HCT116 (cell line): ENCODE data around the gene PHLDB3. TPM values are rescaled to one million over a fixed set of nuclear protein-coding genes. Genes with fewer than 3 reads are reported as not detected.
A peak's percentile ranks its signal among the peaks of the same experiment; 100 is the strongest.

Experiments
- ATAC-seq: fragments of 200-7000 bp; cut with Tn5 transposase; 2 replicates; pipeline ENCODE4 v1.9.1; 2020; ENCODE audit warnings: mild to moderate bottlenecking, moderate library complexity
- BruUV-seq: library from RNA; stranded (reverse); fragments of 400-500 nt; replicated peaks from 2 replicates; lab custom pipeline; 2021; lab: Mats Ljungman, UMichigan
- CTCF ChIA-PET: fragments of 300-600 bp; sonication (Branson Sonifier 250); formaldehyde crosslinking; loops from one replicate; lab custom pipeline; 2021; ENCODE audit warnings: antibody characterized with exemption; lab: Charles Lee
- POLR2A ChIA-PET: fragments of 300-600, 350-600 bp; sonication (Branson Sonifier 250); formaldehyde crosslinking; loops from one replicate; lab custom pipeline; 2021; ENCODE audit warnings: antibody characterized with exemption; lab: Charles Lee
- RAD21 ChIA-PET, 2 experiments: fragments of 300-600 bp; sonication (Branson Sonifier 250); formaldehyde crosslinking; loops; one replicate each; lab custom pipeline; 2023; ENCODE audit warnings: low total read pairs in 2 of 2; ENCODE audit not compliant: uncharacterized antibody in 2 of 2, unreplicated experiment in 2 of 2, low non-redundant PET in 1 of 2; lab: Charles Lee
- DNase-seq: peaks from one replicate; pipeline ENCODE4 v3.0.0-alpha.2; 2010; ENCODE audit warnings: low read depth, low spot score
- H2AFZ ChIP-seq: fragments of 200-600 bp; shearing (Covaris generic), sonication (generic); 2 replicates; pipeline ENCODE4 v1.6.1; 2017; ENCODE audit warnings: low read depth, mixed run types, mixed read lengths, antibody characterized with exemption, low read length; ENCODE audit not compliant: poor library complexity, severe bottlenecking
- H3K27ac ChIP-seq: 2 replicates; pipeline ENCODE4 v1.5.1; 2012; ENCODE audit warnings: low read depth, low read length
- H3K27me3 ChIP-seq: fragments of 200-600 bp; sonication (generic); 2 replicates; pipeline ENCODE4 v1.6.1; 2016; ENCODE audit warnings: mixed run types, low read length, mixed read lengths; ENCODE audit not compliant: insufficient read depth
- H3K36me3 ChIP-seq, 2 experiments: fragments of 200-500 bp in 1 of 2; fragments of 200-600 bp in 1 of 2; sonication (Bioruptor generic) in 1 of 2; sonication (generic) in 1 of 2; 2 replicates each; pipeline versions ENCODE4 v1.5.1 to v1.6.1; 2014 to 2016; ENCODE audit warnings: low read length in 2 of 2, inconsistent platforms in 1 of 2, mixed read lengths in 1 of 2, mixed run types in 1 of 2; ENCODE audit not compliant: insufficient read depth in 2 of 2, control insufficient read depth in 1 of 2
- H3K4me1 ChIP-seq, 2 experiments: fragments of 200-600 bp in 1 of 2; sonication (generic) in 1 of 2; 2 replicates each; pipeline versions ENCODE4 v1.5.1 to v1.6.1; 2012 to 2017; ENCODE audit warnings: low read length in 2 of 2, inconsistent platforms in 1 of 2, mild to moderate bottlenecking in 1 of 2, mixed read lengths in 1 of 2, mixed run types in 1 of 2, moderate library complexity in 1 of 2; ENCODE audit not compliant: insufficient read depth in 2 of 2, control insufficient read depth in 1 of 2
- H3K4me2 ChIP-seq: fragments of 200-600 bp; sonication (generic); 2 replicates; pipeline ENCODE4 v1.6.1; 2017; ENCODE audit warnings: mixed run types, low read length, mixed read lengths
- H3K4me3 ChIP-seq, 2 experiments: fragments of 200-600 bp in 1 of 2; sonication (generic) in 1 of 2; replicated peaks in 1 of 2; 2 replicates each; pipeline ENCODE4 v1.5.1; 2011 to 2016; ENCODE audit warnings: low read length in 2 of 2, control low read depth in 1 of 2, low read depth in 1 of 2, mild to moderate bottlenecking in 1 of 2, mixed read lengths in 1 of 2, mixed run types in 1 of 2
- H3K79me2 ChIP-seq: fragments of 200-600 bp; sonication (generic); 2 replicates; pipeline ENCODE4 v1.6.1; 2017; ENCODE audit warnings: mild to moderate bottlenecking, mixed run types, low read length, moderate library complexity, mixed read lengths; ENCODE audit not compliant: insufficient read depth
- H3K9ac ChIP-seq: fragments of 200-600 bp; sonication (generic); 2 replicates; pipeline ENCODE4 v1.6.1; 2016; ENCODE audit warnings: low read length, mixed read lengths
- H3K9me2 ChIP-seq: fragments of 200-600 bp; sonication (generic), shearing (Covaris generic); 2 replicates; pipeline ENCODE4 v1.6.1; 2017; ENCODE audit warnings: mixed run types, mild to moderate bottlenecking, moderate library complexity; ENCODE audit not compliant: insufficient read depth
- H3K9me3 ChIP-seq, 2 experiments: fragments of 200-500 bp in 1 of 2; fragments of 200-600 bp in 1 of 2; sonication (Bioruptor generic) in 1 of 2; sonication (generic) in 1 of 2; 2 replicates each; pipeline ENCODE4 v1.6.1; 2014 to 2017; ENCODE audit warnings: low read length in 2 of 2, mixed read lengths in 2 of 2, inconsistent platforms in 1 of 2, low read depth in 1 of 2, mild to moderate bottlenecking in 1 of 2, mixed run types in 1 of 2, moderate library complexity in 1 of 2; ENCODE audit not compliant: control insufficient read depth in 1 of 2, insufficient read depth in 1 of 2
- H4K20me1 ChIP-seq: fragments of 200-600 bp; sonication (generic), shearing (Covaris generic); 2 replicates; pipeline ENCODE4 v1.6.1; 2017; ENCODE audit warnings: mixed run types, mild to moderate bottlenecking, moderate library complexity; ENCODE audit not compliant: insufficient read depth
- CTCF ChIP-seq, 3 experiments: fragments of 200-600 bp in 1 of 3; sonication (generic) in 1 of 3; IDR thresholded peaks in 2 of 3; conservative IDR thresholded peaks in 1 of 3; 2 replicates each; pipeline ENCODE4 v1.5.1; 2012 to 2017; ENCODE audit warnings: low read depth in 2 of 3, low read length in 2 of 3, antibody characterized with exemption in 1 of 3, borderline replicate concordance in 1 of 3, control low read depth in 1 of 3, mild to moderate bottlenecking in 1 of 3, mixed read lengths in 1 of 3, mixed run types in 1 of 3, moderate library complexity in 1 of 3; ENCODE audit not compliant: insufficient read depth in 1 of 3
- YY1 ChIP-seq: IDR thresholded peaks from 2 replicates; pipeline ENCODE4 v1.6.1; 2011; ENCODE audit warnings: low read length, low read depth, moderate library complexity, mild to moderate bottlenecking; ENCODE audit not compliant: insufficient replicate concordance; ENCODE audit errors: extremely low read depth
- intact Hi-C: fragments of 100-400 bp; cut with micrococcal nuclease; formaldehyde crosslinking; loops from 2 replicates; pipeline ENCODE4 v1.10.0; 2022
- total RNA-seq: library from RNA; stranded (reverse); gene quantifications from one replicate; pipeline ENCODE4 v1.2.1, GENCODE V29; 2021; ENCODE audit not compliant: unreplicated experiment

Gene PHLDB3
- total RNA-seq, 1 experiment from 2014 or later, result 15.5 TPM

GRCh38 chr19:43534816-43535761 is 30.5 kb upstream of the PHLDB3 start:
- TF ChIP-seq YY1, result no peak
- TF ChIP-seq CTCF (IDR thresholded peaks at IDR 0.05 in 2 of 3, conservative IDR thresholded peaks at IDR 0.05 in 1 of 3; ENCODE audit: borderline replicate concordance in 1 of 3, insufficient read depth in 1 of 3, low read depth in 2 of 3, low read length in 2 of 3), result peak in 2 of 3 experiments; percentile 56 to 59; a peak in 4 of 6 replicates
- TF ChIP-seq, all 23 proteins: peak for 1
- Histone ChIP-seq H3K4me1 (peaks cover 20 to 34% of the 10 kb centered on the region in 2 experiments), H3K36me3 (peaks cover 0 to 4% of the 10 kb centered on the region in 2 experiments; a peak in 1 of 4 replicates), H2AFZ (no peak overlapping the region), H3K9me2 (no peaks in the 10 kb centered on the region), H4K20me1 (no peaks in the 10 kb centered on the region), H3K27ac (peak overlapping the region; percentile 95), H3K79me2 (no peaks in the 10 kb centered on the region), H3K27me3 (no peaks in the 10 kb centered on the region), H3K9me3 (no peaks in the 10 kb centered on the region), H3K4me3 (no peak overlapping the region), H3K9ac (no peak overlapping the region), H3K4me2 (no peak overlapping the region; the same call in 1 of the 2 replicates)
- DNase-seq, result no peak
- POLR2A ChIA-PET, result no interaction called here
- CTCF ChIA-PET, result interaction anchor here (0.6 to 4.5 kb wide), 3 partner anchors 20 to 181 kb away, joined by 8 to 20 read pairs (median 18); partner anchors contain the start of genes IRGC, IRGQ and ZNF576
- RAD21 ChIA-PET, result interaction anchor here in 1 of 2 experiments (0.8 kb wide), 1 partner anchor 60 kb away, joined by 3 read pairs; no protein-coding TSS in a partner anchor
- ATAC-seq, result no peak
- intact Hi-C loops, result loop anchor here (1.0 to 10.0 kb wide), 3 partner anchors 59 to 187 kb away; no protein-coding TSS in a partner anchor
- no TSS peak for BruUV-seq
